GM23338 (cell line): Measurements from ENCODE around the gene SLC39A11. TPM values are rescaled to one million over a fixed set of nuclear protein-coding genes. Genes with fewer than 3 reads are reported as not detected.

Experiments used
- ATAC-seq: fragments of 200-7000 bp; cut with Tn5 transposase; 3 replicates; pipeline ENCODE4 v1.9.1; 2020
- DNase-seq: peaks from one replicate; pipeline ENCODE4 v3.0.0-alpha.2; 2015; ENCODE audit warnings: low spot score
- H2AFZ ChIP-seq: fragments of 200-600 bp; sonication (generic); 2 replicates; pipeline ENCODE4 v1.8.0; 2016; ENCODE audit warnings: antibody characterized with exemption, mild to moderate bottlenecking, moderate library complexity
- H3F3A ChIP-seq: fragments of 200-600 bp; sonication (generic); replicated peaks from 2 replicates; pipeline ENCODE4 v1.8.0; 2017; ENCODE audit warnings: antibody characterized with exemption, mixed run types, low read depth
- H3K27ac ChIP-seq: fragments of 200-600 bp; sonication (generic); 2 replicates; pipeline ENCODE4 v1.6.1; 2016; ENCODE audit warnings: low read depth
- H3K27me3 ChIP-seq: fragments of 200-600 bp; sonication (generic); 2 replicates; pipeline ENCODE4 v1.8.0; 2016; ENCODE audit warnings: mild to moderate bottlenecking, mixed run types, moderate library complexity; ENCODE audit not compliant: insufficient read depth
- H3K36me3 ChIP-seq: fragments of 200-600 bp; sonication (generic); 2 replicates; pipeline ENCODE4 v1.8.0; 2016; ENCODE audit warnings: mild to moderate bottlenecking; ENCODE audit not compliant: insufficient read depth
- H3K4me1 ChIP-seq: fragments of 200-600 bp; sonication (generic); 2 replicates; pipeline ENCODE4 v1.8.0; 2016; ENCODE audit warnings: mild to moderate bottlenecking, moderate library complexity; ENCODE audit not compliant: insufficient read depth
- H3K4me2 ChIP-seq: fragments of 200-600 bp; sonication (generic); 2 replicates; pipeline ENCODE4 v1.7.1; 2017; ENCODE audit warnings: mixed run types
- H3K4me3 ChIP-seq: fragments of 200-600 bp; sonication (generic); 2 replicates; pipeline ENCODE4 v1.6.1; 2016; ENCODE audit warnings: mixed run types
- H3K79me2 ChIP-seq: fragments of 200-600 bp; sonication (generic); replicated peaks from 2 replicates; pipeline ENCODE4 v1.8.0; 2017; ENCODE audit warnings: mild to moderate bottlenecking; ENCODE audit not compliant: insufficient read depth
- H3K9me2 ChIP-seq: fragments of 200-600 bp; sonication (generic); 2 replicates; pipeline ENCODE4 v1.8.0; 2017; ENCODE audit not compliant: insufficient read depth
- H4K20me1 ChIP-seq: fragments of 200-600 bp; sonication (generic); replicated peaks from 2 replicates; pipeline ENCODE4 v1.8.0; 2017; ENCODE audit warnings: mild to moderate bottlenecking; ENCODE audit not compliant: insufficient read depth
- H3K27ac Mint-ChIP-seq: 2 replicates; pipeline ENCODE4 v1.8.0; 2020; ENCODE audit warnings: inconsistent platforms, mild to moderate bottlenecking, moderate library complexity, mixed read lengths
- H3K27me3 Mint-ChIP-seq: 3 replicates; pipeline ENCODE4 v1.8.0; 2022; ENCODE audit warnings: low read depth, mild to moderate bottlenecking, moderate library complexity, mixed read lengths, inconsistent platforms; ENCODE audit not compliant: insufficient read depth, poor library complexity
- H3K36me3 Mint-ChIP-seq: 3 replicates; pipeline ENCODE4 v1.8.0; 2021; ENCODE audit warnings: low read depth, mild to moderate bottlenecking, inconsistent platforms, moderate library complexity, mixed read lengths
- H3K4me1 Mint-ChIP-seq: 3 replicates; pipeline ENCODE4 v1.8.0; 2020; ENCODE audit warnings: mild to moderate bottlenecking, inconsistent platforms, mixed read lengths
- H3K4me3 Mint-ChIP-seq: 3 replicates; pipeline ENCODE4 v1.8.0; 2021; ENCODE audit warnings: moderate library complexity, mild to moderate bottlenecking, inconsistent platforms, mixed read lengths
- H3K9me3 Mint-ChIP-seq: 3 replicates; pipeline ENCODE4 v1.8.0; 2020; ENCODE audit warnings: moderate library complexity, mild to moderate bottlenecking, inconsistent platforms, mixed read lengths
- EZH2 ChIP-seq: fragments of 200-600 bp; sonication (generic); IDR thresholded peaks from one replicate; pipeline ENCODE4 v1.8.0; 2017; ENCODE audit warnings: antibody characterized with exemption, mild to moderate bottlenecking, low read depth; ENCODE audit not compliant: unreplicated experiment
- JUNB ChIP-seq: IDR thresholded peaks from one replicate; pipeline ENCODE4 v1.6.1; 2016; ENCODE audit warnings: antibody characterized with exemption; ENCODE audit not compliant: unreplicated experiment
- POLR2AphosphoS5 ChIP-seq: IDR thresholded peaks from 2 replicates; pipeline ENCODE4 v1.6.1; 2016; ENCODE audit warnings: antibody characterized with exemption, low read depth
- STAT1 ChIP-seq: IDR thresholded peaks from one replicate; pipeline ENCODE4 v1.6.1; 2016; ENCODE audit warnings: antibody characterized with exemption; ENCODE audit not compliant: unreplicated experiment
- ZNF114 ChIP-seq: fragments of 250-450 bp; sonication (Bioruptor Pico); IDR thresholded peaks from 2 replicates; pipeline ENCODE4 v1.5.0; 2020; ENCODE audit warnings: mild to moderate bottlenecking, moderate library complexity
- ZNF331 ChIP-seq: fragments of 250-450 bp; sonication (Bioruptor Pico); IDR thresholded peaks from 2 replicates; pipeline ENCODE4 v1.5.0; 2020; ENCODE audit warnings: low read depth, mild to moderate bottlenecking, moderate library complexity
- polyA plus RNA-seq: library from polyadenylated mRNA; unstranded; fragments of >200 nt; fragmentation: Nextera tagmentation; extraction: Ambion mirVana; gene quantifications from 2 replicates; pipeline ENCODE4 v1.2.1, GENCODE V29; 2016
- total RNA-seq: library from RNA; depleted of rRNA; stranded (reverse); fragments of >200 nt; shearing (Covaris generic); gene quantifications from 2 replicates; pipeline ENCODE4 v1.2.3, GENCODE V29; 2014
- TF ChIP-seq, protein P1 (sequence below): fragments of 250-450 bp; sonication (Bioruptor Pico); IDR thresholded peaks from 2 replicates; pipeline ENCODE4 v1.5.0; 2020; ENCODE audit warnings: mild to moderate bottlenecking, moderate library complexity
- TF ChIP-seq, protein P2 (sequence below), 2 experiments: fragments of 200-600 bp in 1 of 2; sonication (generic) in 1 of 2; conservative IDR thresholded peaks; 2 replicates each; pipeline versions ENCODE4 v1.5.1 to v1.6.1; 2016 to 2017; ENCODE audit warnings: antibody characterized with exemption in 2 of 2, low read depth in 2 of 2, mild to moderate bottlenecking in 2 of 2, moderate library complexity in 1 of 2

Gene SLC39A11
- total and polyA plus RNA-seq, 2 experiments from 2014 or later = 10.8 to 18.1 TPM

DNA sequence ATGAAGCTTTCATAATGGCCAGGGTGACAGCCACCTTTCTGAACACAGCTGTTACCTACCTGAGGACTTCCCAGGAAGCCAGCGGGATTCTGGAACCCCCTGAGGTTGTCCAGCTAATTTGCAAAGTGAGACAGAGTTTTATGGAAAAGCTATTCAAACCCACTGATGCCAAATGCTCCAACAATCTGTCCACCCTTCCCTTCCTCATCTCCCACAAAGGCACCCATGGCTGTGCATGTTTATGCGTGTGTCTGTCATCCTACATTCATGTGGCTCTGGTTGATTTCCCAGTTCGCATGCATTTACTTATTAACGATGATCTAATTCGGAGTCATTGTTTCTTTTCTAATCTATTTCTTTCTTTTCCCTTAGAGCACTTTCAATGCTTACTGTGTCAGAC is 217.1 kb downstream of the SLC39A11 start (continued):
- TF ChIP-seq, protein P1, sequence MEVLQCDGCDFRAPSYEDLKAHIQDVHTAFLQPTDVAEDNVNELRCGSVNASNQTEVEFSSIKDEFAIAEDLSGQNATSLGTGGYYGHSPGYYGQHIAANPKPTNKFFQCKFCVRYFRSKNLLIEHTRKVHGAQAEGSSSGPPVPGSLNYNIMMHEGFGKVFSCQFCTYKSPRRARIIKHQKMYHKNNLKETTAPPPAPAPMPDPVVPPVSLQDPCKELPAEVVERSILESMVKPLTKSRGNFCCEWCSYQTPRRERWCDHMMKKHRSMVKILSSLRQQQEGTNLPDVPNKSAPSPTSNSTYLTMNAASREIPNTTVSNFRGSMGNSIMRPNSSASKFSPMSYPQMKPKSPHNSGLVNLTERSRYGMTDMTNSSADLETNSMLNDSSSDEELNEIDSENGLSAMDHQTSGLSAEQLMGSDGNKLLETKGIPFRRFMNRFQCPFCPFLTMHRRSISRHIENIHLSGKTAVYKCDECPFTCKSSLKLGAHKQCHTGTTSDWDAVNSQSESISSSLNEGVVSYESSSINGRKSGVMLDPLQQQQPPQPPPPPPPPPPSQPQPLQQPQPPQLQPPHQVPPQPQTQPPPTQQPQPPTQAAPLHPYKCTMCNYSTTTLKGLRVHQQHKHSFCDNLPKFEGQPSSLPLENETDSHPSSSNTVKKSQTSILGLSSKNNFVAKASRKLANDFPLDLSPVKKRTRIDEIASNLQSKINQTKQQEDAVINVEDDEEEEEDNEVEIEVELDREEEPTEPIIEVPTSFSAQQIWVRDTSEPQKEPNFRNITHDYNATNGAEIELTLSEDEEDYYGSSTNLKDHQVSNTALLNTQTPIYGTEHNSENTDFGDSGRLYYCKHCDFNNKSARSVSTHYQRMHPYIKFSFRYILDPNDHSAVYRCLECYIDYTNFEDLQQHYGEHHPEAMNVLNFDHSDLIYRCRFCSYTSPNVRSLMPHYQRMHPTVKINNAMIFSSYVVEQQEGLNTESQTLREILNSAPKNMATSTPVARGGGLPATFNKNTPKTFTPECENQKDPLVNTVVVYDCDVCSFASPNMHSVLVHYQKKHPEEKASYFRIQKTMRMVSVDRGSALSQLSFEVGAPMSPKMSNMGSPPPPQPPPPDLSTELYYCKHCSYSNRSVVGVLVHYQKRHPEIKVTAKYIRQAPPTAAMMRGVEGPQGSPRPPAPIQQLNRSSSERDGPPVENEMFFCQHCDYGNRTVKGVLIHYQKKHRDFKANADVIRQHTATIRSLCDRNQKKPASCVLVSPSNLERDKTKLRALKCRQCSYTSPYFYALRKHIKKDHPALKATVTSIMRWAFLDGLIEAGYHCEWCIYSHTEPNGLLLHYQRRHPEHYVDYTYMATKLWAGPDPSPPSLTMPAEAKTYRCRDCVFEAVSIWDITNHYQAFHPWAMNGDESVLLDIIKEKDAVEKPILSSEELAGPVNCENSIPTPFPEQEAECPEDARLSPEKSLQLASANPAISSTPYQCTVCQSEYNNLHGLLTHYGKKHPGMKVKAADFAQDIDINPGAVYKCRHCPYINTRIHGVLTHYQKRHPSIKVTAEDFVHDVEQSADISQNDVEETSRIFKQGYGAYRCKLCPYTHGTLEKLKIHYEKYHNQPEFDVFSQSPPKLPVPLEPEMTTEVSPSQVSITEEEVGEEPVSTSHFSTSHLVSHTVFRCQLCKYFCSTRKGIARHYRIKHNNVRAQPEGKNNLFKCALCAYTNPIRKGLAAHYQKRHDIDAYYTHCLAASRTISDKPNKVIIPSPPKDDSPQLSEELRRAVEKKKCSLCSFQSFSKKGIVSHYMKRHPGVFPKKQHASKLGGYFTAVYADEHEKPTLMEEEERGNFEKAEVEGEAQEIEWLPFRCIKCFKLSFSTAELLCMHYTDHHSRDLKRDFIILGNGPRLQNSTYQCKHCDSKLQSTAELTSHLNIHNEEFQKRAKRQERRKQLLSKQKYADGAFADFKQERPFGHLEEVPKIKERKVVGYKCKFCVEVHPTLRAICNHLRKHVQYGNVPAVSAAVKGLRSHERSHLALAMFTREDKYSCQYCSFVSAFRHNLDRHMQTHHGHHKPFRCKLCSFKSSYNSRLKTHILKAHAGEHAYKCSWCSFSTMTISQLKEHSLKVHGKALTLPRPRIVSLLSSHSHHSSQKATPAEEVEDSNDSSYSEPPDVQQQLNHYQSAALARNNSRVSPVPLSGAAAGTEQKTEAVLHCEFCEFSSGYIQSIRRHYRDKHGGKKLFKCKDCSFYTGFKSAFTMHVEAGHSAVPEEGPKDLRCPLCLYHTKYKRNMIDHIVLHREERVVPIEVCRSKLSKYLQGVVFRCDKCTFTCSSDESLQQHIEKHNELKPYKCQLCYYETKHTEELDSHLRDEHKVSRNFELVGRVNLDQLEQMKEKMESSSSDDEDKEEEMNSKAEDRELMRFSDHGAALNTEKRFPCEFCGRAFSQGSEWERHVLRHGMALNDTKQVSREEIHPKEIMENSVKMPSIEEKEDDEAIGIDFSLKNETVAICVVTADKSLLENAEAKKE (CRISPR knock-in tag) = no peak
- no peak for TF ChIP-seq EZH2
- TF ChIP-seq, protein P2, sequence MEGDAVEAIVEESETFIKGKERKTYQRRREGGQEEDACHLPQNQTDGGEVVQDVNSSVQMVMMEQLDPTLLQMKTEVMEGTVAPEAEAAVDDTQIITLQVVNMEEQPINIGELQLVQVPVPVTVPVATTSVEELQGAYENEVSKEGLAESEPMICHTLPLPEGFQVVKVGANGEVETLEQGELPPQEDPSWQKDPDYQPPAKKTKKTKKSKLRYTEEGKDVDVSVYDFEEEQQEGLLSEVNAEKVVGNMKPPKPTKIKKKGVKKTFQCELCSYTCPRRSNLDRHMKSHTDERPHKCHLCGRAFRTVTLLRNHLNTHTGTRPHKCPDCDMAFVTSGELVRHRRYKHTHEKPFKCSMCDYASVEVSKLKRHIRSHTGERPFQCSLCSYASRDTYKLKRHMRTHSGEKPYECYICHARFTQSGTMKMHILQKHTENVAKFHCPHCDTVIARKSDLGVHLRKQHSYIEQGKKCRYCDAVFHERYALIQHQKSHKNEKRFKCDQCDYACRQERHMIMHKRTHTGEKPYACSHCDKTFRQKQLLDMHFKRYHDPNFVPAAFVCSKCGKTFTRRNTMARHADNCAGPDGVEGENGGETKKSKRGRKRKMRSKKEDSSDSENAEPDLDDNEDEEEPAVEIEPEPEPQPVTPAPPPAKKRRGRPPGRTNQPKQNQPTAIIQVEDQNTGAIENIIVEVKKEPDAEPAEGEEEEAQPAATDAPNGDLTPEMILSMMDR (conservative IDR thresholded peaks at IDR 0.05; ENCODE audit: low read depth in 2 of 2) = no peak
- no peak for TF ChIP-seq ZNF331 (CRISPR knock-in tag)
- TF ChIP-seq POLR2AphosphoS5 = no peak

DNA sequence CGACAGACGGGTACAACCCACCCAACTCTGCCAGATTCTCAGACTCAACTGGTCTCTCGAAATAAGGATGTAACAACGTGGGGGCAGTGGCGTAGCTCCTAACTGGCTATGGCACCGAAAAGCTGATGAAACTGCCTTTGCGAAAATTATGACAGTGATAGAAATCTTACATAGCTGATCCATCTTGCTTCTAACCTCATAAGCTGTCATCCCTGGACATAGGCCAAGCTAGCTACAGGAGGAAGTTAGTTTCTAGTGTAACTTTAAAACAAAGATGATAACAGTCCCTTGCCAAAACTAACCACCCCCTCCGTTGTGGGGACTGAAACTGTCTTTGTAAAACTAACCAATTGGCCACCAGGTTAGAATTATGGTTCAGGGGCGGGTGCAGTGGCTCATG is 220.1 kb downstream of the SLC39A11 start:
- no peaks in the 10 kb centered on the region for H3K4me1 Mint-ChIP-seq
- H3K4me2 ChIP-seq = no peak overlapping the region
- no peak overlapping the region for H3K27ac ChIP-seq
- H3F3A ChIP-seq = no peaks in the 10 kb centered on the region
- ATAC-seq = no peak
- H3K4me3 Mint-ChIP-seq = no peak overlapping the region
- peaks cover 3% of the 10 kb centered on the region; the same call in 1 of the 2 replicates for H3K9me2 ChIP-seq
- H3K27me3 Mint-ChIP-seq = peaks cover 3% of the 10 kb centered on the region
- H3K9me3 Mint-ChIP-seq = peaks cover 18% of the 10 kb centered on the region; the same call in 2 of the 3 replicates
- H3K36me3 Mint-ChIP-seq = peaks cover 9% of the 10 kb centered on the region; the same call in 1 of the 3 replicates
- H3K27ac Mint-ChIP-seq = no peak overlapping the region
- H3K36me3 ChIP-seq = no peaks in the 10 kb centered on the region
- H3K4me3 ChIP-seq = no peak overlapping the region
- no peaks in the 10 kb centered on the region for H3K4me1 ChIP-seq
- no peak for DNase-seq
- no peaks in the 10 kb centered on the region for H3K79me2 ChIP-seq
- no peak overlapping the region for H2AFZ ChIP-seq
- no peaks in the 10 kb centered on the region for H4K20me1 ChIP-seq
- no peaks in the 10 kb centered on the region for H3K27me3 ChIP-seq
- TF ChIP-seq ZNF331 (CRISPR knock-in tag) (no peak), ZNF114 (CRISPR knock-in tag) (no peak), STAT1 (no peak), JUNB (no peak)
- TF ChIP-seq, protein P2 (conservative IDR thresholded peaks at IDR 0.05; ENCODE audit: low read depth in 2 of 2) = no peak
